NCI-H1092 (cell line): ENCODE data around the gene ATXN10.

ENCODE experiments used
- DNase-seq: peaks from one replicate; lab custom pipeline; 2025; lab: John Stamatoyannopoulos, UW

The ATXN10 gene

GRCh38 chr22:45826520-45826919, 154.9 kb downstream of the ATXN10 start:
- no peak for DNase-seq

GRCh38 chr22:45828841-45829240, 157.2 kb downstream of the ATXN10 start:
- DNase-seq = no peak

GRCh38 chr22:45830531-45831245, 159.1 kb downstream of the ATXN10 start:
- no peak for DNase-seq

- no peak for DNase-seq
These were observed 159.8 kb downstream of the ATXN10 start for GRCh38 chr22:45831394-45831793.

- no peak for DNase-seq
These were observed 160.5 kb downstream of the ATXN10 start for GRCh38 chr22:45832180-45832579.

GRCh38 chr22:45832959-45833580, 161.4 kb downstream of the ATXN10 start:
- DNase-seq = no peak

GRCh38 chr22:45833613-45834012, 162.0 kb downstream of the ATXN10 start:
- no peak for DNase-seq

GRCh38 chr22:45834241-45834640, 162.6 kb downstream of the ATXN10 start:
- DNase-seq = no peak

GRCh38 chr22:45834795-45835194, 163.2 kb downstream of the ATXN10 start:
- no peak for DNase-seq

GRCh38 chr22:45836418-45837169, 165.0 kb downstream of the ATXN10 start:
- DNase-seq = no peak

- DNase-seq = no peak
These were observed 165.9 kb downstream of the ATXN10 start for GRCh38 chr22:45837508-45837907.

- no peak for DNase-seq
These were observed 166.8 kb downstream of the ATXN10 start for GRCh38 chr22:45838305-45838887.

GRCh38 chr22:45840483-45840882, 168.8 kb downstream of the ATXN10 start:
- no peak for DNase-seq

GRCh38 chr22:45842291-45842991, 170.8 kb downstream of the ATXN10 start:
- no peak for DNase-seq

GRCh38 chr22:45843031-45843430, 171.4 kb downstream of the ATXN10 start:
- DNase-seq = no peak

GRCh38 chr22:45843986-45844385, 172.4 kb downstream of the ATXN10 start:
- no peak for DNase-seq

GRCh38 chr22:45845076-45845487, 173.4 kb downstream of the ATXN10 start:
- DNase-seq = no peak

- DNase-seq = no peak
These were observed 175.3 kb downstream of the ATXN10 start for GRCh38 chr22:45846952-45847351.

- DNase-seq = no peak
These were observed 177.3 kb downstream of the ATXN10 start for GRCh38 chr22:45848904-45849303.

GRCh38 chr22:45852826-45853225, 181.2 kb downstream of the ATXN10 start:
- no peak for DNase-seq

- no peak for DNase-seq
These were observed 184.3 kb downstream of the ATXN10 start for GRCh38 chr22:45855961-45856360.

GRCh38 chr22:45857519-45857918, 185.9 kb downstream of the ATXN10 start:
- no peak for DNase-seq
